ENCODE measurements around the gene FGF21. TPM values are rescaled to one million over a fixed set of nuclear protein-coding genes. Genes with fewer than 3 reads are reported as not detected.

FGF21 gene
- polyA plus RNA-seq, 1 of the 3 experiments (the other 2 are of a cell fraction), result not detected

- H3K4me3 ChIP-seq (ENCODE audit: low read depth in 2 of 2, low read length in 1 of 2), result no peak overlapping the region
- H3K9ac ChIP-seq, result no peak overlapping the region
- H3K36me3 ChIP-seq (replicated peaks in 1 of 2; ENCODE audit: control insufficient read depth in 1 of 2, insufficient read depth in 2 of 2, low read length in 1 of 2), result no peaks in the 10 kb centered on the region
- no peaks in the 10 kb centered on the region for H4K20me1 ChIP-seq (ENCODE audit: insufficient read depth)
- peaks cover 13% of the 10 kb centered on the region for H3F3A ChIP-seq (replicated peaks; ENCODE audit: insufficient read depth)
- CTCF ChIA-PET, result interaction anchor here (2.6 kb wide), 1 partner anchor 17 kb away, joined by 13 read pairs; no protein-coding TSS in a partner anchor
- no peaks in the 10 kb centered on the region for H3K9me2 ChIP-seq
- no peaks in the 10 kb centered on the region for H3K79me2 ChIP-seq (ENCODE audit: insufficient read depth)
- TF ChIP-seq FOSL2 (IDR thresholded peaks at IDR 0.05; ENCODE audit: borderline replicate concordance, low read depth) (no peak), TAF1 (IDR thresholded peaks at IDR 0.05; ENCODE audit: borderline replicate concordance, low read depth, low read length) (no peak), USF1 (IDR thresholded peaks at IDR 0.05; ENCODE audit: borderline replicate concordance, low read depth) (no peak)
- no peaks in the 10 kb centered on the region for H3K27me3 ChIP-seq (ENCODE audit: insufficient read depth)
- H3K4me1 ChIP-seq (ENCODE audit: control insufficient read depth in 1 of 2, insufficient read depth in 2 of 2, low read depth in 1 of 2, low read length in 1 of 2), result peaks cover 7 to 11% of the 10 kb centered on the region in 2 experiments; a peak in 3 of 4 replicates
- 90% methylated on average over 11 of the region's 11 CpGs for WGBS (ENCODE audit: low lambda C conversion rate)
- H3K4me2 ChIP-seq, result no peak overlapping the region
- no peaks in the 10 kb centered on the region for H3K9me3 ChIP-seq
- H2AFZ ChIP-seq (ENCODE audit: low read depth), result no peak overlapping the region
- no peak for DNase-seq
- H3K27ac ChIP-seq (ENCODE audit: low read depth in 2 of 2, low read length in 1 of 2), result no peak overlapping the region
- POLR2A ChIA-PET, result no interaction called here
Observed at GRCh38 chr19:48722196-48722708, 33.1 kb upstream of the FGF21 start.

GRCh38 chr19:48724796-48725753, 30.2 kb upstream of the FGF21 start:
- H3K36me3 ChIP-seq (replicated peaks in 1 of 2; ENCODE audit: control insufficient read depth in 1 of 2, insufficient read depth in 2 of 2, low read length in 1 of 2), result no peaks in the 10 kb centered on the region
- no peak for TF ChIP-seq USF1 (IDR thresholded peaks at IDR 0.05; ENCODE audit: borderline replicate concordance, low read depth)
- TF ChIP-seq NFIC (IDR thresholded peaks at IDR 0.05; ENCODE audit: borderline replicate concordance), result peak; percentile 82
- peak; percentile 26 for TF ChIP-seq CHD2 (IDR thresholded peaks at IDR 0.05; ENCODE audit: low read length, partially characterized antibody)
- peak; percentile 69 for TF ChIP-seq ELF1 (IDR thresholded peaks at IDR 0.05)
- no peak for TF ChIP-seq MEF2A (IDR thresholded peaks at IDR 0.05; ENCODE audit: borderline replicate concordance, low read depth)
- no peak for TF ChIP-seq RFX5 (IDR thresholded peaks at IDR 0.05; ENCODE audit: low read length)
- TF ChIP-seq FOXM1 (IDR thresholded peaks at IDR 0.05; ENCODE audit: low read depth), result no peak
- peak; percentile 77 for TF ChIP-seq GABPA (IDR thresholded peaks at IDR 0.05; ENCODE audit: low read depth)
- peak overlapping the region; percentile 83 for H2AFZ ChIP-seq (ENCODE audit: low read depth)
- H3K27ac ChIP-seq (ENCODE audit: low read depth in 2 of 2, low read length in 1 of 2), result peak overlapping the region; percentile 54 to 91
- H3K27me3 ChIP-seq (ENCODE audit: insufficient read depth), result no peaks in the 10 kb centered on the region
- peaks cover 7 to 11% of the 10 kb centered on the region in 2 experiments; a peak in 3 of 4 replicates for H3K4me1 ChIP-seq (ENCODE audit: control insufficient read depth in 1 of 2, insufficient read depth in 2 of 2, low read depth in 1 of 2, low read length in 1 of 2)
- no peak overlapping the region for H3K4me3 ChIP-seq (ENCODE audit: low read depth in 2 of 2, low read length in 1 of 2)
- CTCF ChIA-PET, result interaction anchor here (0.6 to 2.5 kb wide), 3 partner anchors 14 to 50 kb away, joined by 3 to 12 read pairs (median 4); no protein-coding TSS in a partner anchor
- WGBS (ENCODE audit: low lambda C conversion rate), result 65% methylated on average over 11 of the region's 11 CpGs
- peak; percentile 75 for DNase-seq
- H3K9ac ChIP-seq, result peak overlapping the region; percentile 49; the same call in 1 of the 2 replicates
- POLR2A ChIA-PET, result interaction anchor here (0.6 to 1.4 kb wide), 3 partner anchors 14 to 147 kb away, joined by 3 to 5 read pairs (median 4); partner anchors contain the start of gene FAM83E
- no peaks in the 10 kb centered on the region for H3K79me2 ChIP-seq (ENCODE audit: insufficient read depth)
- no peaks in the 10 kb centered on the region for H3K9me3 ChIP-seq
- H3K9me2 ChIP-seq, result no peaks in the 10 kb centered on the region
- H3F3A ChIP-seq (replicated peaks; ENCODE audit: insufficient read depth), result peaks cover 13% of the 10 kb centered on the region
- H4K20me1 ChIP-seq (ENCODE audit: insufficient read depth), result no peaks in the 10 kb centered on the region
- 0 out of 2 replicates have a peak overlapping the region, but pooled peaks have one; percentile 27 for H3K4me2 ChIP-seq

Data from SK-N-SH (cell line).